ENCODE data around the gene NLGN4Y. TPM values are rescaled to one million over a fixed set of nuclear protein-coding genes. Genes with fewer than 3 reads are reported as not detected.

The NLGN4Y gene
- total RNA-seq, 2 donors from 2014 or later, result 36.7 TPM; not detected in 1

DNA sequence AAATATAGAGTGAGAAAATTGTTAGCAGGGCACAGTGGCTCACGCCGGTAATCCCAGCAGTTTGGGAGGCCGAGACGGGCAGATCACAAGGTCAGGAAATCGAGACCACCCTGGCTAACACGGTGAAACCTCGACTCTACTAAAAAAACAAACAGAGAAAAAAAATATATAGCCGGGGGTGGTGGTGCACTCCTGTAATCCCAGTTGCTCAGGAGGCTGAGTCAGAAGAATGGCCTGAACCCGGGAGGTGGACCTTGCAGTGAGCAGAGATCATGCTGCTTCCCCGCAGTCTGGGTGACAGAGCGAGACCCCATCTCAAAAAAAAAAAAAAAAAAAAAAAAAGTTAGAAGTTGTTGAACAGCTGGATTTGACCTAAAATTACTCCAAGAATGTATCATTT, 269.3 kb downstream of the NLGN4Y start:
- Mint-ChIP-seq H3K4me1 (no peaks in the 10 kb centered on the region), H3K36me3 (ENCODE audit: low read depth) (no peaks in the 10 kb centered on the region), H3K4me3 (no peak overlapping the region), H3K27me3 (ENCODE audit: insufficient read depth) (no peaks in the 10 kb centered on the region), H3K27ac (no peak overlapping the region), H3K9me3 (no peaks in the 10 kb centered on the region)
- no peak overlapping the region for H3K9ac ChIP-seq (ENCODE audit: extremely low read depth, low read length, poor library complexity, severe bottlenecking)
- TF ChIP-seq CTCF (conservative IDR thresholded peaks at IDR 0.05), result no peak
- H3K27me3 ChIP-seq (ENCODE audit: control insufficient read depth, insufficient read depth, low read length, poor library complexity, severe bottlenecking), result no peaks in the 10 kb centered on the region
- no peak for DNase-seq
- 96% methylated on average over 7 of the region's 11 CpGs; no CpG with 5 or more reads in 1 of the 2 experiments for WGBS, 2 experiments (ENCODE audit: insufficient coverage in 1 of 2, insufficient read length in 1 of 2)
- H3K9me3 ChIP-seq (ENCODE audit: control insufficient read depth, low read length), result no peaks in the 10 kb centered on the region
- no peaks in the 10 kb centered on the region for H3K36me3 ChIP-seq (ENCODE audit: control insufficient read depth, insufficient read depth, low read length)
- H3K4me3 ChIP-seq (ENCODE audit: low read length), result no peak overlapping the region
- no peak overlapping the region for H3K27ac ChIP-seq (ENCODE audit: low read depth, low read length)
- H3K4me1 ChIP-seq (ENCODE audit: control insufficient read depth, insufficient read depth, low read length), result no peaks in the 10 kb centered on the region

DNA sequence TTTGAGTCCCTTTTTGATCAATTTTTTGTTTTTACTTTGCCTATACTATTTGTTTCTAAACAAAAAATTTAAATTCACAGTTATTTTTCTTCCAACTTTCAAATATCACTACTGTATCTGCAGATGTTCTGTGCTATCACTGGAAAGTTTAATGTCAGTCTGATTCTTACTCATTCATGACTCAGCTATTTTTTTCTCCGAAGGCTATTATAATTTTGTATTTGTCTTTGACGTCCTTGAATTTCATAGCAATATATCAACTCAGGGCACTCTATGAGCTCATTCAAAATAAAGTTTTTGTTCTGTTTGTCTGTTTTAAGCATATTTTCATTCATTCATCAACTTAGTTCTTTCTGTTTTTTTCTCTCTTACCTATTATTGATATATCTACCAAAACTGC, 273.7 kb downstream of the NLGN4Y start:
- WGBS, 2 experiments (ENCODE audit: insufficient coverage in 1 of 2, insufficient read length in 1 of 2), result 100% methylated on average over 2 of the region's 2 CpGs; no CpG with 5 or more reads in 1 of the 2 experiments
- no peak for TF ChIP-seq CTCF (conservative IDR thresholded peaks at IDR 0.05)
- no peak overlapping the region for H3K27ac ChIP-seq (ENCODE audit: low read depth, low read length)

DNA sequence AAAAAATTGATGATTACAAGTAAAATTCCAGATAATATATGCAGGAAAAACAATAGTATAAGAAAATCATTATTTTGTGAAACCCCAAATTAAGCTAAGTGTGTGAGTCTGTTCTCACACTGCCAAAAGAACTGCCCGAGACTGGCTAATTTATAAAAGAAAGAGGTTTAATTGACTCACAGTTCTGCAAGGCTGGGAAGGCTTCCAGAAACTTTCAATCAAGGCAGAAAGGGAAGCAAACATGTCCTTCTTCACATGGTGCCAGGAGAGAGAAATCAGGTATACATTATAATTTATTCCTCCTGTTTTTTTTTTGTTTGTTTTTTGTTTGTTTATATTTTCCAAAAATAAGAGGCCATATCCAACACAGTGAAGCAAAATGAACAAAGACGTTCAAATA, 276.8 kb downstream of the NLGN4Y start:
- WGBS, 2 experiments (ENCODE audit: insufficient coverage in 1 of 2, insufficient read length in 1 of 2), result 92% methylated on average over 1 of the region's 2 CpGs; no CpG with 5 or more reads in 1 of the 2 experiments
- H3K9me3 ChIP-seq (ENCODE audit: control insufficient read depth, low read length), result no peaks in the 10 kb centered on the region
- Mint-ChIP-seq H3K27me3 (ENCODE audit: insufficient read depth) (no peaks in the 10 kb centered on the region), H3K36me3 (ENCODE audit: low read depth) (no peaks in the 10 kb centered on the region), H3K9me3 (no peaks in the 10 kb centered on the region), H3K4me3 (no peak overlapping the region), H3K4me1 (no peaks in the 10 kb centered on the region), H3K27ac (no peak overlapping the region)
- H3K27me3 ChIP-seq (ENCODE audit: control insufficient read depth, insufficient read depth, low read length, poor library complexity, severe bottlenecking), result no peaks in the 10 kb centered on the region
- TF ChIP-seq CTCF (conservative IDR thresholded peaks at IDR 0.05), result no peak
- no peak for DNase-seq
- H3K9ac ChIP-seq (ENCODE audit: extremely low read depth, low read length, poor library complexity, severe bottlenecking), result no peak overlapping the region
- no peaks in the 10 kb centered on the region for H3K36me3 ChIP-seq (ENCODE audit: control insufficient read depth, insufficient read depth, low read length)
- H3K4me1 ChIP-seq (ENCODE audit: control insufficient read depth, insufficient read depth, low read length), result no peaks in the 10 kb centered on the region
- no peak overlapping the region for H3K4me3 ChIP-seq (ENCODE audit: low read length)
- H3K27ac ChIP-seq (ENCODE audit: low read depth, low read length), result no peak overlapping the region

More for the DNA sequence above, 273.7 kb downstream of the NLGN4Y start:
- no peaks in the 10 kb centered on the region for H3K4me1 Mint-ChIP-seq
- H3K9me3 Mint-ChIP-seq, result no peaks in the 10 kb centered on the region
- H3K4me3 Mint-ChIP-seq, result no peak overlapping the region
- H3K4me3 ChIP-seq (ENCODE audit: low read length), result no peak overlapping the region
- H3K27me3 ChIP-seq (ENCODE audit: control insufficient read depth, insufficient read depth, low read length, poor library complexity, severe bottlenecking), result no peaks in the 10 kb centered on the region
- H3K27me3 Mint-ChIP-seq (ENCODE audit: insufficient read depth), result no peaks in the 10 kb centered on the region
- no peak overlapping the region for H3K9ac ChIP-seq (ENCODE audit: extremely low read depth, low read length, poor library complexity, severe bottlenecking)
- no peaks in the 10 kb centered on the region for H3K36me3 ChIP-seq (ENCODE audit: control insufficient read depth, insufficient read depth, low read length)
- no peak for DNase-seq
- H3K27ac Mint-ChIP-seq, result no peak overlapping the region
- no peaks in the 10 kb centered on the region for H3K4me1 ChIP-seq (ENCODE audit: control insufficient read depth, insufficient read depth, low read length)
- H3K9me3 ChIP-seq (ENCODE audit: control insufficient read depth, low read length), result no peaks in the 10 kb centered on the region
- H3K36me3 Mint-ChIP-seq (ENCODE audit: low read depth), result no peaks in the 10 kb centered on the region

Measured in endodermal cell (in vitro differentiated cells).